Measurements from ENCODE around the gene PIM2. TPM values are rescaled to one million over a fixed set of nuclear protein-coding genes. Genes with fewer than 3 reads are reported as not detected.

The PIM2 gene
- total RNA-seq, 1 experiment from 2014 or later: 15.6 TPM

- ChIA-PET POLR2A (no interaction called here), CTCF (no interaction called here)
- intact Hi-C loops (cut with micrococcal nuclease): loop anchor here (5.0 kb wide), 1 partner anchor 301 kb away; no protein-coding TSS in a partner anchor
Observed at GRCh38 chrX:48948589-48948988, 29.8 kb upstream of the PIM2 start.

More at GRCh38 chrX:48948589-48948988, 29.8 kb upstream of the PIM2 start:
- Histone ChIP-seq H2AFZ (ENCODE audit: low read depth, low read length, poor library complexity, severe bottlenecking) (no peak overlapping the region), H3K9me2 (ENCODE audit: insufficient read depth) (no peaks in the 10 kb centered on the region), H3K79me2 (ENCODE audit: insufficient read depth, low read length) (peaks cover 52% of the 10 kb centered on the region), H3K27ac (ENCODE audit: low read depth, low read length) (no peak overlapping the region), H3K9me3 (ENCODE audit: control insufficient read depth in 1 of 2, insufficient read depth in 1 of 2, low read depth in 1 of 2, low read length in 2 of 2) (no peaks in the 10 kb centered on the region), H3K4me2 (ENCODE audit: low read length) (no peak overlapping the region), H3K36me3 (ENCODE audit: control insufficient read depth in 1 of 2, insufficient read depth in 2 of 2, low read length in 2 of 2) (no peaks in the 10 kb centered on the region), H4K20me1 (ENCODE audit: insufficient read depth) (no peaks in the 10 kb centered on the region), H3K4me1 (ENCODE audit: control insufficient read depth in 1 of 2, insufficient read depth in 2 of 2, low read length in 2 of 2) (no peaks in the 10 kb centered on the region), H3K9ac (ENCODE audit: low read length) (no peak overlapping the region), H3K27me3 (ENCODE audit: insufficient read depth, low read length) (no peaks in the 10 kb centered on the region), H3K4me3 (replicated peaks in 1 of 2; ENCODE audit: low read depth in 1 of 2, low read length in 2 of 2) (no peak overlapping the region)
- BruUV-seq (replicated peaks): no TSS peak
- RAD21 ChIA-PET (ENCODE audit: low non-redundant PET in 1 of 2, low total read pairs in 2 of 2, uncharacterized antibody in 2 of 2, unreplicated experiment in 2 of 2): no interaction called here
- no peak for ATAC-seq
- TF ChIP-seq ZFX (IDR thresholded peaks at IDR 0.05) (no peak), ELF1 (IDR thresholded peaks at IDR 0.05; ENCODE audit: borderline replicate concordance, low read depth) (no peak), EZH2phosphoT487 (IDR thresholded peaks at IDR 0.05; ENCODE audit: borderline replicate concordance) (no peak), TCF7L2 (IDR thresholded peaks at IDR 0.05; ENCODE audit: borderline replicate concordance, extremely low read depth, insufficient read depth, insufficient read length) (no peak), EGR1 (IDR thresholded peaks at IDR 0.05; ENCODE audit: low read depth) (no peak), MAX (IDR thresholded peaks at IDR 0.05) (no peak), CTCF (IDR thresholded peaks at IDR 0.05 in 2 of 3, conservative IDR thresholded peaks at IDR 0.05 in 1 of 3; ENCODE audit: borderline replicate concordance in 1 of 3, insufficient read depth in 1 of 3, low read depth in 2 of 3, low read length in 2 of 3) (no peak)
- DNase-seq (ENCODE audit: low read depth, low spot score): no peak
